GM19463 (cell line): ENCODE data around the gene RGS19.

Source experiments
- ATAC-seq: cut with Tn5 transposase; IDR thresholded peaks from one replicate; pipeline ENCODE4 v1.9.1; 2021; ENCODE audit warnings: mild to moderate bottlenecking, moderate library complexity; ENCODE audit not compliant: unreplicated experiment

Gene RGS19

GRCh38 chr20:64037498-64038213 lies 41.7 kb downstream of the RGS19 start:
- no peak for ATAC-seq

DNA sequence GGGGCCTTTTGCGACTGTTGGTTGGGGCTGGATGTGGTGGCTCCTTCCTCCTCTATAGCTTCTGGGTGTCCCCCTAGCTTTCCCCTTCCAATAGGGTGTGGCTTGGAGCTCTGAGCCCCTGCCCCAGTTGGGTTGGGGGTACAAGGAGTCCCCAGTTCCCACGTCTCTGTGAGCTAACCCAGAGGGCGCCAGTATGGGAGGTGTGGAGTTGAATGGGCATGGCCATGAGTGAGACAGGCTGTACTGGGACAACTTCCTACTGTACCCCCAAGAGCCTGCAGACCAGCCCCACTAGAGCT lies 42.2 kb downstream of the RGS19 start:
- no peak for ATAC-seq

- ATAC-seq, result no peak
These were observed 42.7 kb downstream of the RGS19 start for GRCh38 chr20:64036346-64037198.

- ATAC-seq, result no peak
These were observed 43.4 kb downstream of the RGS19 start, which contains the start of gene C20orf204 for GRCh38 chr20:64035933-64036345. TSS of gene C20orf204 (plus strand) at chr20:64036182. CDS start at chr20:64036324, 142 bp downstream.

GRCh38 chr20:64035066-64035932 lies 44.0 kb downstream of the RGS19 start:
- ATAC-seq, result no peak

GRCh38 chr20:64033981-64034493 lies 45.3 kb downstream of the RGS19 start:
- ATAC-seq, result no peak

DNA sequence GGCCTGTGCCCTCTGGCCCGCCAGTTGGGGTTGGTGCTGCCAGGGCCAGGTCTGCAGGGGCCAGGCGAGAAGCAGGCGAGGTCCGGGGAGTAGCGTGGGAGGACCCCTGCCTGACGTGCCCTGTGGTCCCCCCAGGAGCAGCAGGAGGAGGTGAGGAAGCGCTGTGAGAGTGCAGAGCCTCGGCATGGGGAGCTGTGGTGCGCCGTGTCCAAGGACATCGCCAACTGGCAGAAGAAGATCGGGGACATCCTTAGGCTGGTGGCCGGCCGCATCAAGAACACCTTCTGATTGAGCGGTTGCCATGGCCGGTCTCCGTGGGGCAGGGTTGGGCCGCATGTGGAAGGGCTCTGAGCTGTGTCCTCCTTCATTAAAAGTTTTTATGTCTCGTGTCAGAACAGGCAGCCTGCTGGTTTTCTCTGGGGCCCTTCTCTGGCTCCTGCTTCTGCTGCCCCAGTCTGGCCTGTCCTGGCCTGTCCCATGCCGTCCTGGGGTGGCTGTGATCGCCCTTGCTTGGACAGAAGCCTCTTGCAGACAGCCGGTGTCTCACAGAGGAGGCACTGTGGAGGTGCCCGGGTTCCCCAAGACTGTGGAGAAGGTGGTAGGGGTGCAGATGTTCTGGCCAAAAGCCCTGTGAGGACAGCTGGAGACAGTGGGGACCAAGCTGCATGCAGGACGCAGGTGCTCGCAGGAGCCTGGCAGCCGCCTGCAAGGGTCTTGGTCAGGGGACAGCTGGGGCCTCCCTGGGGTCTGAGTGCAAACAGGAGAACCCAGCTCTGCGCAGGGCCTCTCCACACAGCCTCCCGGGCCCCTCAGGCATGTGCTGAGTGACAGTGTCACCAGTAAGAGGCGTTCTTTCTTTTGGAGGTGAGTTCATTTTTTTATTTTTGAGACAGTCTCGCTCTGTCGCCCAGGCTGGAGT lies 46.4 kb downstream of the RGS19 start:
- no peak for ATAC-seq

GRCh38 chr20:64031822-64032314 lies 47.5 kb downstream of the RGS19 start:
- ATAC-seq, result no peak

GRCh38 chr20:64030371-64031134 lies 48.8 kb downstream of the RGS19 start:
- ATAC-seq, result no peak

DNA sequence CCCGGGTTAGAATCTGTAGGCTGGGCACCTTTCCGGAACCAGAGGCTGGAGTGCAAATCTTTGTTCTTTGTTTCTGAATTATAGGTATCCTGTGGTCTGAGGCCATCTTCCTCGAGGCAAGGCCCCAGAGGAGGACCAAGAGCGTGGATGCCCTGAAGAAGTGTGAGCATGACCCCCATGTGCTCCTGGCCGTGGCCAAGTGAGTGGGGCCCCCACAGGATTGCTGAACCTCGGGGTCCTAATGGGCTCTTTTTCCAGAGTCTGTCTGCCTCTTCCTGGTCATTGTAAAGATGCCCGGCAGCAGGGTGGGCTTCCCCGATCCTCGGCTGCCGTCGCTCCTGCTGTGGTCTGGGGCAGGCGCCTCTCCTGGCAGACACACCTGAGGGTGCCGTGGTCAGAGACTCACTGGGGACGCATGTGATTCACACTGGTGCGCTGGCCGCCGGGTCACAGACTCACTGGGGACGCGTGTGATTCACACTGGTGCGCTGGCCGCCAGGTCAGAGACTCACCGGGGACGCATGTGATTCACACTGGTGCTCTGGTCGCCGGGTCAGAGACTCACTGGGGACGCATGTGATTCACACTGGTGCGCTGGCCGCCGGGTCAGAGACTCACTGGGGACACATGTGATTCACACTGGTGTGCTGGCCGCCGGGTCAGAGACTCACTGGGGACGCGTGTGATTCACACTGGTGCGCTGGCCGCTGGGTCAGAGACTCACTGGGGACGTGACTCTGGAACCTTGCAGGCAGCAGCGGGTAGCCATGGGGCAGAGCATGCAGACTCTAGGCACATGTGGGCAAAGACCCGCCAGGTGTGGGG lies 49.8 kb downstream of the RGS19 start:
- ATAC-seq, result no peak

DNA sequence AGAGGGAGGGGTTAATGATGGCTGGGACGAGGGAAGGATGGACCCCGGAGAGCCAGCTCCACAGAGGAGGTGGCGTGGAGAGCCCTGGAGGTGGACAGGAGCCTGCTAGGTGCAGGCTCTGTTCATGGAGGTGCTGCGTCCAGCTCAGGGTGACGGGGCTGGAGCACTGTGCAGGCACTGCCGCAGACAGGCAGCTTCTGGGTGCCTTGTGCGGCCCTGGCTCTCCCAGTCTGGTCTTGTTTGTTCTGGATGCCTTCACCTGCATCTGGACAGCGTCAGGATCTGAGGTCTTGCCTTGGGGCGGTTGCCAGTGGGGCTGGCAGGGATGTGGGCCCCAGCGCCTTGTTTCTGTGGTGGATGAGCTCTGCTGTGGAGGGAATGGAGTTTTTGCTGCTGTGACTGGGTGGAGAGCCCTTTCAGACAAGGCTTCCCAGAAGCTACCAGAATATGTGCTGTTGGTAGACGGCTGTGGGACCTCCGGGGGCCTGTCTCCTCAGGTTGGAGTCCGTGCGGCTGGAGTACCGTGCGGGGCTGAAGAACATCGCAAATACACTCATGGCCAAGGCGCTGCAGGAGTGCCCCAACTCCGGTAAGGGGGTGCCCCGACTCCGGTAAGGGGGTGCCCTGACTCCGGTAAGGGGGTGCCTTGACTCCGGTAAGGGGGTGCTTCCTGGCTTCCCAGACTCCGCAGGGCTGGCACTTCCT lies 51.2 kb downstream of the RGS19 start:
- ATAC-seq, result no peak

DNA sequence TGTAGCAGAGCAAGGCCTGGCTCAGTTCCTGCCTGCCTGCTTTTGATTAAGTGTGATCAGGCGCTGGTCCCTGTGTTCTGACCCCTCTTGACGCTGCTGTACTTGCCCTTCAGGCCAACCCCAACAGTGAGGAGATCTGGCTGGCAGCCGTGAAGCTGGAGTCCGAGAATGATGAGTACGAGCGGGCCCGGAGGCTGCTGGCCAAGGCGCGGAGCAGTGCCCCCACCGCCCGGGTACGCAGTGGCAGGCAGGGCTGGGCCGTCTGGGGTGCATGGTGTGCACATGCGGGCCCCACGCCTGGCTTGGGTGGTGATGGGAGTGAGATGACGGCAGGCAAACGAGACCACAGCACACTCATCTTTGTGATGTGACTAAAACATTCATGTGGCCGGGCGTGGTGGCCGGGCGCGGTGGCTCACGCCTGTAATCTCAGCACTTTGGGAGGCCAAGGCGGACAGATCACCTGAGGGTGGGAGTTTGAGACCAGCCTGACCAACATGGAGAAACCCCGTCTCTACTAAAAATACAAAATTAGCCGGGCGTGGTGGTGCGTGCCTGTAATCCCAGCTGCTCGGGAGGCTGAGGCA lies 53.4 kb downstream of the RGS19 start:
- ATAC-seq, result no peak

DNA sequence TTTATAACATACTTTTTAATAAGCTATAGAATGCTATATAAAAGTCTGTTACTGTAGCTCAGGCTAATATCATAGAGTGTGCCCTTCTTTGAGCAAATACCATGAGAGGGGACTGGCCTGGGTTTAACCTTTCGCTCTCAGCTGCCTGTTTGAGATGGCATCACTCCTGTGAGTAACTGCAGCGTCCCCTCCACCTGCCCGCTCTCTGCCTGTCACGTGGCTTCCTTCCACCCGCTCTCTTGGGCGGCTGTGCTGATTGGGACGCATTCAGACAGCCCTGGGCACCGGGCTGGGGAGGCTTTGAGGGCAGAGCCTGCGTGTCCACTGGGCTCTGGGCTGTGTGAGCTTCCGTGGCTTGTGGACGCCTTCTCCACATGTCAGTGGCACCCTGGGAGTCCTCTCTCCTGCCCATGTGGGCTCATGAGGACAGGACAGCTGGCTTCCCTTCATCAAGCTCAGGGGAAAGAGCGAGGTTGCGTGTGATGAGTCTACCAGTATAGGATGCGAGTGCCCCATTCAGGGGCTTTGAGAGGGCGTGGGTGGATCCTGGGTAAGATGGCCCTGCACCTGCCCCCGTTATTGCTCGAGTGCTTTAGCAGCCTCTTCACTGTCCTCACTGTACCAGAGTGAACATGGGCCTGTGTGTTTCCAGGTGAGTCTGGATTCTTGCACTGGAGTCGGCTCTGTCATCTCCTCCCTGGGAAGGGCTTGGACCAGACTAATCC lies 54.1 kb downstream of the RGS19 start:
- no peak for ATAC-seq

DNA sequence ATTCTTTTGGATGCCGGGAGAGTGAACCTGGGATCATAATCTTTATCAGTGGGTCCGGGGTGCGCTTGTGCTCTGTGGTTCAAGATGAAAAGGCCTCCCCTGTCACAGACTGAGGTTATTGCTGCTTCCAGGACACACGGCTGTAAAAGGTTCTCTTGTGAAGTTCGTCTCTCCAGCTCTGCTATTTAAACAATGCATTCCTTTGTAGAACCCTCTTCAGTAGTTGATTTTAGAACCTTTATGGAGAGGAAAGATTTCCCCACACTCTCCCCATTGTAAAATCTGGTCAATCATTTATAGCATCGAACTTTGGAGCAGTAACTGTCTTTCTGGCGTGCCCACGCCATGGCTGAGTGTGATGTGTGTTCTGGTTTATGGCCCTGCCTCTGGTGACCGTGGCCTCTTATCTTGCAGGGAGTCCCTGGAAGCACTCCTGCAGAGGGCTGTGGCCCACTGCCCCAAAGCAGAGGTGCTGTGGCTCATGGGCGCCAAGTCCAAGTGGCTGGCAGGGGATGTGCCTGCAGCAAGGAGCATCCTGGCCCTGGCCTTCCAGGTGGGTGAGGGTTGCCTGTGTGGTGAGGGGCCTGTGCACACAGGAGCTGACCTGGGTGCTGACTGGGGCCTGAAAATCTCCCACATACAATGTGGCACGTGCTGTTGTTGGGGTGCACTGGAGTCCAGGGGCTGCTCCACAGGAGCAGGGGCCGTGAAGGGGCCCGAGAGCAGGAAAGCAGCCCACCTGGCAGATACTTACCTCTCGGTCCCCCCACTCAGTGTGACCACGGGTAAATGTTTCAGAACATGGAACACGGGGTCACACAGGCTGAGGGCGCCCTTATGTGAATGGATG lies 55.0 kb downstream of the RGS19 start:
- no peak for ATAC-seq

- no peak for ATAC-seq
These were observed 55.8 kb downstream of the RGS19 start for GRCh38 chr20:64023361-64024140.
